ENCODE measurements around the gene FOXL1.
"Not testable (repeated sequence)": the region's sequence is repeated elsewhere in the genome, so short reads cannot be mapped to it uniquely, and the experiment has no call there.

Gene FOXL1

DNA sequence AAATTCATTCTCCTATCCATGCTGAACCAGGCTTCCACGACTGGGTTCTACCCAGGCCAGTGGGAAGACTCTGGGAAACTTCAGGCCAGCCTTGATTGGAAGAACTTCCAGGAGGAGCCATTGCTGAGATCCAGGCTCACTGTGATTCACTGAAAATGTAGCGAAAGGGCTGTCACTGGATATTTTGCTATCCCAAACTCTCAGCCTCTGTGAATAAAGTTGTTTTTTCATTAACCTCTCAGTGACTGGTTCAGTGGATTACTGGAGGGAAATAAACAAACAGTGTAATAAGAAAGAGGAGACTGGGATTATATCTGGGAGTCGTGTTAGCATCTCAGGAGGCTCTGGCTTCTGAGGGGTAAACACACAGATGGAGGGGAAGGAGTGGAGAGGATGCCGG, 3.1 kb downstream of the FOXL1 start:
- DNase-seq, result no peak

DNA sequence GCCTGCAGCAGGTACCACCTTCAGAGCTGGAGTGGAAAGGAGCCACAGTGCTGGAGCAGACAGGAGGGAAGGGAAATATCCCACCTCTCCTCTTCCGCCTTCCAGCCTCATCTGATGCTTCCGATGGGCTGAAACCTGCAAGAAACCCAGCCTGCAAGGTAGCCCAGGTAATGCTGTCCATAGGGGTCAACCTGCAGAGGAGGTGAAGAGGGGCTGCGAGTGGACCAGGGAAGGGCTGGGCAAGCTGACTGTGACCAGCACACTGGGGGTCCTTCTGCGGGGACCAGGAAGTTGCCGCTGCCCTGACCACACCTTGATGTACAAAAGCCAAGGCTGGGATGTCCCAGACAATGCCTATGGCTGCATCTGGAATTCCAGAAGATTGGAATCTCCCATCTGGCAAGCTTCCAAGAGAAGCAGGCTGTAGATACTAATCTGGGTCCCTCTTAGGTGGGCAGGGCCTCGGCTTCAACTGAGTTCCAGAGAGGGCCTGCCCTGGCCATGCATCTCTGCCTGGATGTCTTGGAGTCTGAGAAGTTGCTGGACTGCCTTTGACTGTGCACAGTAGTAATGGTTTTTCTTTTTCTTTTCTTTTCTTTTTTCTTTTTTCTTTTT, 5.8 kb downstream of the FOXL1 start:
- no peak for DNase-seq

DNA sequence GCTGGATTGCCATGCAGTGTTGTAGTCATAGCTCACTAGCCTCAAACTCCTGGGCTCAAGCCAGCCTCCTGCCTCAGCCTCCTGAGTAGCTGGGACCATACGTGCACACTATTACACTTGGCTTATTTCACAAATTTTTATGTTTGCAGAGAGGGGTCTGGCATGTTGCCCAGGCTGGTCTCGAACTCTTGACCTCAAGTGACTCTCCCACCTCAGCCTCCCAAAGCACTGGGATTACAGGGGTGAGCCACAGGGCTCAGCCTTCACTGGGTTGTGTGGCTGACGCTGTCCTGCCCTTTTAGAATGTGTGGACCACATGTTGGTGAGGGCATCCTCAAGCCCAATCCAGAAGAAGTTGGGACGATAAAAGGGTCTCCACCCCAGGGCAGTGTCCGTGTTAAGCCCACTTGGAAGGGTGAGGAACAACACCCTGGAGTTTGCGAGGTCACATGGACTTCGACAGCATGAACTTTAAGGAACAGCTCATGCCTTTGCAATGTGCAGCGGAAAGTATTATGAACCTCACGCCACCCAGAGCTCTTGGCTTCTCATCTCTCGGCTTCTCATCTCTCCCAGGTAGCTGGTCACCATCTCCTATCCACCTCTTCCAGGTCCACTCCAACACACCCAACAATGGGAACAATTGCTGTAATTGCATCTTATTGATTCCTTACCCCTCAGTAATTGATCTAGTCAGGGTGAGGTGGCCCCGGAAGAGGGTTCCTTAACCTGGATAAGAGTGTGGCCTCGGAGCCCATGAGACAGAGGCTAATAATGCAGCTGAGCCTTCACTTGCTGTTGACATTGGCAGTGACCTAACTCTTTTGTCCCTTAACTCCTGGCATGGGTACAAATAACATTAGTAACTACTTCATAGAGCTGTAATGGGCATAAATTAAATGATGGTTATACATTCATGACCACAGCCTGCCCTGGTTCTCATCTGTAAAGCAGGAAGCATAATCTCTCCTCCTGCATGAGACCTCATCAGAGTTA, 6.7 kb downstream of the FOXL1 start:
- no peak for DNase-seq

DNA sequence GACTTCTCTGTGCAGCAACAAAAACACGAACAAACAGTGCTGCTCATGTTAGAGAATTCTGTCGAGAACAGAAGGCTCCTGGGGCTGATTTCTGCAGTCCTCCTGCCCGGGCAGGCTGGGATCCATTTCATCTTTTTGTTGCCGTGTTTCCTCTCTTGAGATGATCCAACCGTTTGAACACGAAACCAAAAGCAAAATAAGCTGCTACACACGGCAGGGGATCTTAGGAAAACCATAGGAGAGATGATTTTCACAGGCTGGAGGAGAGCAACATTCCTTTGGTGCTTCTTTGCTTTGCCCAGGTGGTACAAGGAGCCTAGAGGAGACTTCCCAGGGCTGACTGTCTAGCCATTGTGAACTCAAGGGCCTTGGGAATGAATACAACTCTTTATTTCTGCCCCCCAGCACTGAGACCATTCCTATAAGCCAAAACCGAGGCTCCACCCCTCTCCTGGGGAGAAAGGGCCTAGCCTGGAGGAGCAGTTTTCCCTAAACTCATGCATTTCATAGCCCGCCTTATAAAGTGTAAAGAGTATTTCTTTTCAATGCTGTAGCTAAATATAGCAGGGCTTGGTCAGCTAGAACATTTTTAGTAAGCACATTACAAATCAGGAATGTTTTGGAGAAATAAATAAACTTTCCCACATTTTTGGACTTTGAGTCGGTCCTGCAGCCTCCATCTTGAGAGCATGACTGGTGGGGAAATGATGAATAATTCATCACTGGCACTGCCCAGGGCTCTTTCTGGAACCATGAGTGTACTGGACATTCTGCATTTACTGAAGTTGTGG, 7.7 kb downstream of the FOXL1 start:
- no peak for DNase-seq

DNA sequence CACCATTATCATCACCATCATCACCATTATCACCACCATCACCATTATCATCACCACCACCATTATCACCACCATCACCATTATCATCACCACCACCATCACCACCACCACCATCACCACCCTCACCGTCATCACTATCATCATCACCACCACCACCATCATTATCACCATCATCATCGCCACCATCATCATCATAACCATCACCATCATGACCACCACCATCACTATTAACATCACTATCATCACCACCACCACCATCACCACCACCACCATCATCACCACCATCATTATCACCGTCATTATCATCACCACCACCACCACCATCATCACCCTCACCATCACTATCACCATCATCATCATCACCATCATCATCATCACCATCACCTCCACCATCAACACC, 9.1 kb downstream of the FOXL1 start:
- no peak for DNase-seq

DNA sequence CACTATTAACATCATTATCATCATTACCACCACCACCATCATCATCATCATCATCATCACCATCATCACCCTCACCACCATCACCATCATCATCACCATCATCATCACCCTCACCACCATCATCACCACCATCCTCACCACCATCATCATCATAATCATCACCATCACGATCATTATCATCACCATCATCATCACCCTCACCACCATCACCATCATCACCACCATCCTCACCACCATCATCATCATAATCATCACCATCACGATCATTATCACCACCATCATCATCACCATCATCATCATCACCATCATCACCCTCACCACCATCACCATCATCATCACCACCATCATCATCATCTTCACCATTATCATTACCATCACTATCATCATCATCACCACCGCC, 9.6 kb downstream of the FOXL1 start:
- not testable (repeated sequence) for DNase-seq

DNA sequence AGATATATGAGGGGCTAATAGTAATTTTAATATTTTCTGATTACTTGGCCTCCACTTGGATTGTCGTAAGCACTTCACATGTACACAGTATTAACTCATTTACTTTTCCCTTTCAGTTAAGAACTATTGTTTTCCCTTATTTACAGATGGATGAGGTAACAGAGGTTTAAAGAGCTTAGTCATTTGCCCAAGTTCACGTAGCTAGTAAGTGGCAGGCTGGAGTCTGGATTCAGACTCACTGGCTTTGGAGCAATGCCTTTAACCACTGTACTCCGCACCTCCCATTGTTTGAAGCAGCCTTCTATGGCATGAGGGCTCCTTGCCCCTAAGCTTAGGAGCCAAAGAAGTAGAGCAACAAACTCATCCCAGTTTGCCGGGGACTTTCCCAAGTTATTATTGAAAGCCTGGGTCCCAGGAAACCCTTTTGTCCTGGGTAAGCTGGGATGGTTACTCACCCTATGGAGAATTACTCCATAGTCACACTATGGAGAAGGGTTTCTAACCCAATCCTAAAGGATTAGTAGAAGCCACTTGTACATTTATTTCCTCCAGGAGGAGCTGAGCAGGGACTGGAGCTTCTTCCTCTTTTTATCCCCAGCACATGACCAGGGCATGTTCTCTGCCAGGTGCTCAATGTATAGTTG, 12.3 kb downstream of the FOXL1 start:
- no peak for DNase-seq

DNA sequence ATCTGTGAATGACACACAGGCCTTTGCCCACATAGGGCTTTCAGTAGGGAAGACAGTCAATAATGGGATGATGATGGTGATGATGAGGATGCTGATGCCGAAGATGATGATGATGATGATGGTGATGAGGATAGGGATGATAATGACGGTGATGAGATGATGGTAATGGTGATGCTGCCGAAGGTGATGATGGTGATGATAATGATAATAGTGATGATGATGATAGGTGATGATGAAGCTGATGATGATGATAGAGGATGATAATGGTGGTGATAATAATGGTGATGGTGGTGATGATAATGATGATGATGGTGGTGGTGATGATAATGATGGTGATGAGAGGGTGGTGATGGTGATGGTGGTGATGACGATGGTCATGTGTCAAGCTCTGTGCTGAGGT, 12.9 kb downstream of the FOXL1 start:
- no peak for DNase-seq

DNA sequence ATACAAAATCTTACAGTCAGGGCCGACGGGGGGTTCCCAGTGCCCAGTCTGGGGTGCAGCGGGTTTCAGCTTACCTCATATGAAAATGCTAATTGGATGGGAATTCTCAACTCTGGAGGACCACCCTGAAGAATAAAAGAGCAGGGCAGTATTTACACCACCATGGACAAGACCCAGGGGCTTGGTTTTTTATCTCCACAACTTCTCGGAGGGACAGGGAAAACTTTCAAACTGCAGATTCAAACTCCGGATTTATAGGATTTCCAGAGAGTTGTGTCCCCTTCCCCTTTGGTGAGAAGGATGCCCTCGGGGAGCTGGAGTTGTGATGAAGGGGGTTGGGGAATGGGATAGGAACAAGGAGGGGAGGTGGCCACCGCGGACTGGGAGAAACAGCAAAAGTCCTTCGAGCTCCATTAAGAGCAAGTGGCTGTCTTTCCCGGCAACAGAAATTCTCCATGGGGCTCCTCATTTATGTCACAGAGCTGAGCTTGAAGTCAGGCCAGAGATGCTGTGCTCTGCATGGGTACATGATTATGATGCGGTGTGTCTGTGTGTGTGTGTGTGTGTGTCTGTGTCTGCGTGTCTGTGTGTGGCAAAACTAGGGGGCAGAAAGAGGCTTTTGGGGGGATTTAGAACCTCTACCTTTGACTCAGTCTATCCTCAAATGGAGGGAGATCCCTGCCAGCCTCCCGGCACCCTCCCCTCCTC, 15.7 kb downstream of the FOXL1 start:
- DNase-seq, result no peak

DNA sequence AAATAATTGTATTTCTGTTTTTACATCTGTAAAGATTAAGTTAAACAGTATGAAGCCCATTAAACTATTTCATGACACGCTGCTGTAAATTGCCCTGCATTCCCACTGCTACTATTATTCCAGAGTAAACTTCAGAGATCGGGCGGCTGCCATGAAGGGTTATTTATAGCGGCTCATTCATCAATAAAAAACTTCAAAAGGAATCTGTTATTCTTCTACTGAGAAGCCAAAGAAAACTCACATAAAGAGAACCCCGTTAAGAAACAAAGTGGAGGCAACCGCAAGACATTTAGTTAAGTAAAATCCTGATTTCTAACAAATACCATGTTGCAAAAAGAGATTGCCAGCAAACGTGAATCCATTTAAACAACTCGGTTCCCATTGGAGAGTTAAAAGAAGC, 16.4 kb downstream of the FOXL1 start:
- no peak for DNase-seq

DNA sequence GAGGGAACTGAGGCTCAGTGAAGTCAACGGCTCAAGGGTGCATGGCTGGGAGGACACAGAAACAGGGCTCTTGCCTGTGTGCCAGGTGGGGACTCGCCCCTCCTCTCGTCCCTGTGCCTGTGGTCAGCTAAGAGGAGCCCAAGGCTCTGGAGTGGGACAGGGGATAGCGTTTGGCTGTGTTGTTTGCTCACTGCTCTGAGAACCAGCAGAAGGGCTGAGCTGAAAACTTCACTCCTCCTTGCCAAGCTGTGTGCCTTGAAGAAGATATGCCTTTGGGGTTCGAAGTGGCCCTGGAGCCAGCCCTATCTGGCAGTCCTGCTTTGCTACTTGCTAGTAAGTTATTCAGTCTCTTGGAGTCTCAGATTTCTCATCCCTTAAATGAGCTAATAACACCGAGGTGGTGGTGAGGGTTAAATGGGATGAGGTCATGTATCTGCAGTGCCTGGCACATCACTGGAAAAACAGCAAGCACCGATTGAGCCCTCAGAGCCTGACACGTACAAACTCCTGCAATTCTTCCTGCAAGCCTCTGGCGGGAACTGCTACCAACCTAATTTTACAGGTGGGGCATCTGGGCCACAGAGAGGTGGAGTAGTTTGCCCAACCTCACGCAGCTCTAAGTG, 17.7 kb downstream of the FOXL1 start:
- DNase-seq, result no peak

DNA sequence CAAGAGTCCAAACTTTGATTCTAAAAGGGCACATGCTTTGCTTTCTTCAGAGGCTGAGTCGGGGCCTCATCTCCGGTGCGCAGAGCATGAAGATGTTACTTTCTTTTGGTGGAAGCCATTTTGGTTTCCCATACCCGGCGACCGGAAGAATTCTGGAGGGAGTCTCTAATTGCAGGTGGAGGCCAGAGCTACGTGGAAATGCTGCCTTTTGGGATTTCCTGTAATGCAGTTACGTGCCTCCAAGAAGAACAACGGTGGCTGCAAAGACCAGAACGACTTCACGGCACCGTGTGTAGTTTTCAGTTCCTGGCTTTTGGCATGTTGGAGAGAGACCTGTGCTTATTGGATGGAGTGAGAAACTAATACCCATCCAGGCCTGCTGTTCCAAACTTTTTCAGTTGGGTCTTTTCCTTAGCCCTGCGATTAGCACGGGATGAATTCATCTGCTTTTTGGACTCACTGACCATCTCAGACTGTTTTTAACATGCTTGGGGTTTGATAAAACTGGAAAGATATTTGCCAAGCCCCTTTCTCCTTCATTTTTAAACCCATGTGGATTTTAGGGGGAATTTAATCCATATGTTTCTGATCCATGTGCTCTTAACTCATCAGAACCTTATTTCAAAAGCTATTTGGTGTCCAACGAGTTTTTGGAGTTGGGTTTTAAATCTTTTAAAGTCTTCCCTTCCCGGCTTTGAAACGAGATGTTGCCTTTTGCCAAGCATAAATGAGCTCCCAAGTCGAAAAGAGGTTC, 19.0 kb downstream of the FOXL1 start:
- DNase-seq, result no peak

DNA sequence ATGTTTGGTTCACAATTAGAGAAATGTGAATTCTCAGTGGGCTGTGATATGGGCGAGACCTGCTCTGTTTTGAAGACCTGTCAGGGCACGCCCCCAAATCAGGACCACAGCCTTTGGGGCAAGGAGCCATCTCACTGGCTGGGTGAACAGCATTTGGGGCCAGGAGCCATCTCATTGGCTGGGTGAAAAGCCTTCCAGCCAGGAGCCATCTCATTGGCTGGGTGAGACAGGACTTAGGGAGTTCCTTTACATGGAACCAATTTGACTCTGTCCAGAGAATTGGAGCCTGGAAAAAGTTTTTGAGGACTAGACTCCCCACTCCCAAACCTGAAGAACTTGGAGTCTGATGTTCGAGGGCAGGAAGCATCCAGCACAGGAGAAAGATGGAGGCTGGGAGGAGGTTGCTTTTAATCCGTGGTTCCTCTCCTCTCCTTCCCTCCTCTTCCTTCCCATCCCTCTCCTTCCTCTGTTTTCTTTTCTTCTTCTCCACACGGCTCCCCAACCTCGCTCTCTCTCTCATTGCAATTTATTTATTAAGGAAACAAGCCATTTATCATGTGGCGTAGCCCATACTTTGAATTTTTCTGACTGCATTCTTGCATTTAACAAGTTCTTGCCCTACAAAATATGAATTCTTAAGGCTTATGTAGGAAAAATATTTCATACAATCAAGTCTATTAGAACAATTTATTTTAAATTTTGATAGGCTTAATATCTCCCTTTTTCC, 19.7 kb downstream of the FOXL1 start:
- DNase-seq, result no peak

DNA sequence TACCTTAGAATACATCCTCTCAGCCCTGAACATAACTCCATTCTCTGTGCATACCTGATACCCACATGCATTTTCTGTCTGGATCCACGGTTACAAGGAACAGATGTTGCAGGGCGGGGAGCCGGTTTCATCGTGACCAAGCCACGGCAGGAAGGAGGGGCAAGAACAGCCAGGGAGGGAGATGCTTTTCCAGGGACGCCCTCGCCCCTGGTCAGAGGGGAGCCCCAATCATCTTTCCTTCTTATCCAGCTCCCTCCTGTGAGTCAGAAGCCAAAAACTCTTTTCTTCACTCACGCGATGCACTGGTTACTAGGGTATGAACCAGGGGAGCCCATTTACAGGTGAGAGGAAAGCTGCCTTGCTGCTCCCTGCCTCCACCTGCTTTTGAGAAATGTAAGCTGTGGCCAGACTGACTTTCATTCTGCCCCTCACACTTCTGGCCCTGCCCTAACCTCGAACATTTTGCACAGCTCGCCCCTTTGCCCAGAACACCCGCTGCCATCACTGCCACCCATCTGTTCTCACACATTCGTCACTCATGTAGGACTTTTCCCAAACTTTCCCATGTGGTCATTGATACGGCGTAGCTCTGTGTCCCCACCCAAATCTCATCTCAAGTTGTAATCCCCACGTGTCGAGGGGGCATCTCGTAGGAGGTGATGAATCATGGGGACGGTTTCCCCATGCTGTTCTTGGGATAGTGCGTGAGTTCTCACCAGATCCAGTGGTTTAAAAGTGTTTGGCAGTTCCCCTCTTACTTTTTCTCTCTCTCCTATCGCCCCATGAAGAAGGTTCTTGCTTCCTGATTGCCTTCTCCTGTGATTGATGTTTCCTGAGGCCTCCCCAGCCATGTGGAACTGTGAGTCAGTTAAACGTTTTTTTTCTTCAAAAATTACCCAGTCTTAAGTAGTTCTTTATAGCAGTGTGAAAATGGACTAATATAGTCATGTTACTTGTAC, 20.5 kb downstream of the FOXL1 start:
- no peak for DNase-seq

DNA sequence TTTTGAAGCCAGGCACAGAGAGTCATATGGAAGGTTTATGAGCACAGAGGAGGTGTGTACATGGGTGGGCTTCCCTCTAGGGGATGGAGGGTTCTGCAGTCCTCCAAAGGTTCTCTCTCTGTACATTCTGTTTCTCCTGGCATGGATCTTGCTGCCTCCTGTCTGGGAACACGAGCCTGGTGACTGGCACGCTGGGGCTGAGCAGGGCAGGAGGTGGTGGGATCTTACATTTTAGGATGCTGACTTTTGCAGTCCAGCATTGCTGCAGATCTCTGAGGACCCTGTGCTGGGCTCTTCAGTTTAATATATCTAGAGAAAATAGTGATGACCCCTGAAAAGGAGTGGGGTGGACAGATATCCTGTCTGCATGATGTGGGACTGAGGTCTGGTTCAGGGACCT, 23.0 kb downstream of the FOXL1 start:
- DNase-seq, result no peak

DNA sequence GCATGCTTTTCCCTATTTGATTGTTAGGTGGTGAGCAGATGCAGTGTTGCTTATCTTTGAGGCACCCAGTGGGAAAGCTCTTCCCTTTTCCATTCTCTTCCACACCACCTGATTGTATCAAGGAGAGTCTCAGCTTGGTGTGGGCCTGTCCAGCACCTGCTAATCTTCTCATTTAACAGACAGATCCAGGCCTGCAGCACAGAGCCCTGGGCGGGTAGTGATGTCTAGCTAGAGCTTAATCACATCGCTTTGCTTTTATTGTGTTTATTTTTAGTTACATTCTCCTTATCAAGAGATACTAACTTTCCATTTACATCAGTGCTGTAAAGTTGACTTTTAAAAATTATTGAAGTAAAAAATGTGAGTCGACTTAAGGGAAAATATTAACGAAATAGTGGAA, 24.2 kb downstream of the FOXL1 start:
- no peak for DNase-seq

DNA sequence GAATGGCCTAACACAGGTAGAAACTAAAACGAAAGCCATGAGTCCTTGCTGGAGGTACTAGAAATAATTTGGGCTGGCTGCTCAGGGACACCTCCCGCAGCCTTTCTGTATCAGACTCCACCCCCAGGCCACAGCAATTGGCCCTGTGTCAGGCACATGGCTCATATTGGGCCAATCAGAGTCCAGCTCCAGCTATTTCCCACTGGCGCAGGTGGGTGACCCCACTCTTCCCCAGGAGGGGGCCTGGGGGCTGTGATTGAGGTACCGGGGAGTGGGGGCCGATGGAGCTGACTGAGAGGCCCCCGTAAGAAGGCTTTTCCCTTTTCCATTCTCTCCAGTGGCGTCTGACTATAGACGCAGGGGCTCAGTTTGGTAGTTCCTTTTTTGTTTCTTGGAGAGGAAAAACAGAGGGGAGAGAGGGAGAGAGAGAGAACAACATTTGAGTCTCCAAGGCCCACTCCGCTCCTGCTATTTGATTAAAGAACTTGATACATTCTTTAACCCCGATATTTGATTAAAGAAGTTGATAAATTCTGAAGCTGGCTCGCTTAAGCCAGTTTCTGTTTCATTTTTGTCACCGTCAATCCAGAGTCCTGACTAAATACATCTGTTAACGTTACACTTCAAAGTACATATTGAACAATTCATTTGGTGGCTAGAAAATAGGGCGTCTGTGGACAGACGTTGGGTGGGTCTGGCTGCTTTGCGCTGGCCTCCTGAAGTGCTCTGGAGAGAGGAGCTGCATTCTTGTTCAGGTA, 26.3 kb downstream of the FOXL1 start:
- no peak for DNase-seq

DNA sequence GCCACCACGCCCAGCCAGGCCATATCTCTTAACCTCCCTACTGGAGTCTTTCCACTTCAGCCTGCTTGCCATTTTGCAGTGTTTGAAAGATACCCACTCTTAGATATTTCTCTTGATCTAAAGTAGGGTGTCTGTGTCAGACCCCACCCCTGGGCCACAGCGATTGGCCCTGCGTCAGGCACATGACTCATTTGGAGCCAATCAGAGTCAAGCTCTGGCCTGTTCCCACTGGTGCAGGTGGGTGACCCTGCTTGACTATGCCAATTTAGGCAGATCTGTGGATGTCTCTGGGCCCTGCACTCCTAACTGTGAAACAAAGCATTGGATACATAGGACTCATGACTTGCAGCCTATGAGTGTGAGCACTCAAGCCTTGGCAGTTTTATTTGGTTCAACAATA, 27.6 kb downstream of the FOXL1 start:
- DNase-seq, result no peak
